NT2/D1 (cell line): ENCODE results near the gene CPLANE1.

Experiments used
- YY1 ChIP-seq: IDR thresholded peaks from 2 replicates; pipeline ENCODE4 v1.6.1; 2011; ENCODE audit not compliant: insufficient read length, insufficient read depth
- ZNF274 ChIP-seq: IDR thresholded peaks from 2 replicates; pipeline ENCODE4 v1.6.1; 2011; ENCODE audit warnings: mild to moderate bottlenecking, low read depth, low read length

GRCh38 chr5:37208883-37209797 is 40.0 kb downstream of the CPLANE1 start:
- TF ChIP-seq ZNF274 (no peak), YY1 (no peak)
